Femur (tissue), 1 donor: Measurements from ENCODE around the gene MAB21L1.

Experiments
- DNase-seq: peaks from one replicate; pipeline ENCODE4 v3.0.0-alpha.2; 2017

MAB21L1 gene

GRCh38 chr13:35475960-35476943 lies at the start of gene MAB21L1:
MAB21L1 (minus strand) TSS chr13:35476689; CDS start chr13:35476138, 551 bp downstream.
- DNase-seq = peak; percentile 86

GRCh38 chr13:35524171-35524570 lies 47.7 kb upstream of the MAB21L1 start:
- DNase-seq = no peak

GRCh38 chr13:35518337-35518946 lies 42.0 kb upstream of the MAB21L1 start:
- DNase-seq = no peak

GRCh38 chr13:35514801-35515502 lies 38.5 kb upstream of the MAB21L1 start:
- no peak for DNase-seq

GRCh38 chr13:35514061-35514477 lies 37.6 kb upstream of the MAB21L1 start:
- no peak for DNase-seq

- DNase-seq = no peak
Observed at GRCh38 chr13:35512271-35512920, 35.9 kb upstream of the MAB21L1 start.

GRCh38 chr13:35502456-35502855 lies 26.0 kb upstream of the MAB21L1 start:
- DNase-seq = no peak

GRCh38 chr13:35501661-35502235 lies 25.3 kb upstream of the MAB21L1 start:
- DNase-seq = no peak

- DNase-seq = no peak
Observed at GRCh38 chr13:35500144-35500543, 23.7 kb upstream of the MAB21L1 start.

GRCh38 chr13:35499676-35500075 lies 23.2 kb upstream of the MAB21L1 start:
- no peak for DNase-seq

- DNase-seq = no peak
Observed at GRCh38 chr13:35499196-35499662, 22.7 kb upstream of the MAB21L1 start.

GRCh38 chr13:35498231-35498630 lies 21.7 kb upstream of the MAB21L1 start:
- DNase-seq = no peak

GRCh38 chr13:35496761-35497386 lies 20.4 kb upstream of the MAB21L1 start:
- no peak for DNase-seq

- DNase-seq = no peak
Observed at GRCh38 chr13:35496006-35496405, 19.5 kb upstream of the MAB21L1 start.

- DNase-seq = no peak
Observed at GRCh38 chr13:35489050-35489449, 12.6 kb upstream of the MAB21L1 start.

GRCh38 chr13:35485424-35485823 lies 8.9 kb upstream of the MAB21L1 start:
- no peak for DNase-seq

- no peak for DNase-seq
Observed at GRCh38 chr13:35484384-35484783, 7.9 kb upstream of the MAB21L1 start.

- DNase-seq = no peak
Observed at GRCh38 chr13:35483761-35484160, 7.3 kb upstream of the MAB21L1 start.

GRCh38 chr13:35482527-35482926 lies 6.0 kb upstream of the MAB21L1 start:
- no peak for DNase-seq

GRCh38 chr13:35481777-35482176 lies 5.3 kb upstream of the MAB21L1 start:
- no peak for DNase-seq

GRCh38 chr13:35480346-35480745 lies 3.9 kb upstream of the MAB21L1 start:
- DNase-seq = no peak

- no peak for DNase-seq
Observed at GRCh38 chr13:35479706-35480105, 3.2 kb upstream of the MAB21L1 start.
